ENCODE measurements around the gene IFNGR1.
A peak's percentile ranks its signal among the peaks of the same experiment; 100 is the strongest.

IFNGR1 gene

GRCh38 chr6:137165375-137166246 is 53.6 kb downstream of the IFNGR1 start:
- no peak overlapping the region for H3K4me3 ChIP-seq (ENCODE audit: low read depth, low read length)
- no peak for DNase-seq (ENCODE audit: low read depth)

GRCh38 chr6:137163732-137164318 is 55.4 kb downstream of the IFNGR1 start:
- H3K4me3 ChIP-seq (ENCODE audit: low read depth, low read length), result no peak overlapping the region
- no peak for DNase-seq (ENCODE audit: low read depth)

- no peak for DNase-seq (ENCODE audit: low read depth)
- H3K4me3 ChIP-seq (ENCODE audit: low read depth, low read length), result no peak overlapping the region
Measured at GRCh38 chr6:137162692-137163306, 56.4 kb downstream of the IFNGR1 start.

- no peak for DNase-seq (ENCODE audit: low read depth)
- no peak overlapping the region for H3K4me3 ChIP-seq (ENCODE audit: low read depth, low read length)
Measured at GRCh38 chr6:137161949-137162348, 57.2 kb downstream of the IFNGR1 start.

GRCh38 chr6:137160763-137161162 is 58.4 kb downstream of the IFNGR1 start:
- no peak for DNase-seq (ENCODE audit: low read depth)
- H3K4me3 ChIP-seq (ENCODE audit: low read depth, low read length), result no peak overlapping the region

- H3K4me3 ChIP-seq (ENCODE audit: low read depth, low read length), result no peak overlapping the region
- no peak for DNase-seq (ENCODE audit: low read depth)
Measured at GRCh38 chr6:137159912-137160311, 59.3 kb downstream of the IFNGR1 start.

GRCh38 chr6:137157601-137158000 is 61.6 kb downstream of the IFNGR1 start:
- no peak overlapping the region for H3K4me3 ChIP-seq (ENCODE audit: low read depth, low read length)
- no peak for DNase-seq (ENCODE audit: low read depth)

- DNase-seq (ENCODE audit: low read depth), result no peak
- no peak overlapping the region for H3K4me3 ChIP-seq (ENCODE audit: low read depth, low read length)
Measured at GRCh38 chr6:137156650-137157049, 62.5 kb downstream of the IFNGR1 start.

- no peak overlapping the region for H3K4me3 ChIP-seq (ENCODE audit: low read depth, low read length)
- peak; percentile 33 for DNase-seq (ENCODE audit: low read depth)
Measured at GRCh38 chr6:137155830-137156229, 63.4 kb downstream of the IFNGR1 start.

GRCh38 chr6:137150072-137150471 is 69.1 kb downstream of the IFNGR1 start:
- no peak overlapping the region for H3K4me3 ChIP-seq (ENCODE audit: low read depth, low read length)

GRCh38 chr6:137149035-137149393 is 70.2 kb downstream of the IFNGR1 start:
- DNase-seq (ENCODE audit: low read depth), result no peak
- H3K4me3 ChIP-seq (ENCODE audit: low read depth, low read length), result no peak overlapping the region

More at GRCh38 chr6:137150072-137150471, 69.1 kb downstream of the IFNGR1 start:
- DNase-seq (ENCODE audit: low read depth), result no peak

- no peak overlapping the region for H3K4me3 ChIP-seq (ENCODE audit: low read depth, low read length)
- DNase-seq (ENCODE audit: low read depth), result peak; percentile 51
Measured at GRCh38 chr6:137148306-137149034, 70.7 kb downstream of the IFNGR1 start.

All from skeletal muscle cell (primary cell).